Gastroesophageal sphincter (tissue), 4 donors: Measurements from ENCODE around the gene TMPO. TPM values are rescaled to one million over a fixed set of nuclear protein-coding genes. Genes with fewer than 3 reads are reported as not detected.

Experiments
- ATAC-seq: fragments of 150-250 bp; one replicate; pipeline ENCODE4 v1.9.1; 2016; ENCODE audit warnings: mild to moderate bottlenecking, moderate library complexity
- H3K27ac ChIP-seq, 4 donors: fragments of 200-600 bp; sonication (generic) in 3 of 4; 1 replicate in 3 of 4; 2 replicates in 1 of 4; pipeline ENCODE4 v1.5.1; 2016 to 2019
- H3K27me3 ChIP-seq: fragments of 200-600 bp; sonication (generic); one replicate; pipeline ENCODE4 v1.5.1; 2019
- H3K36me3 ChIP-seq, 2 donors: fragments of 200-600 bp; sonication (generic); one replicate each; pipeline ENCODE4 v1.5.1; 2019; ENCODE audit warnings: control low read depth in 1 of 2
- H3K4me1 ChIP-seq, 3 donors: fragments of 200-600 bp; sonication (generic); 1 replicate in 2 of 3; 2 replicates in 1 of 3; pipeline ENCODE4 v1.5.1; 2016 to 2019; ENCODE audit warnings: control low read depth in 2 of 3
- H3K4me3 ChIP-seq, 2 donors: fragments of 200-600 bp; sonication (generic); one replicate each; pipeline ENCODE4 v1.5.1; 2019; ENCODE audit warnings: mild to moderate bottlenecking in 1 of 2, moderate library complexity in 1 of 2
- H3K9me3 ChIP-seq, 3 donors: fragments of 200-600 bp; sonication (generic); one replicate each; pipeline ENCODE4 v1.5.1; 2017 to 2019; ENCODE audit warnings: control low read depth in 2 of 3
- EP300 ChIP-seq: sonication (generic); formaldehyde crosslinking; IDR thresholded peaks from one replicate; pipeline ENCODE4 v1.6.1; 2017; ENCODE audit warnings: antibody characterized with exemption, mild to moderate bottlenecking
- POLR2A ChIP-seq, 2 donors: fragments of 450-650 bp; IDR thresholded peaks; one replicate each; pipeline ENCODE4 v1.6.1; 2017; ENCODE audit warnings: antibody characterized with exemption in 2 of 2, mild to moderate bottlenecking in 2 of 2, moderate library complexity in 1 of 2
- POLR2AphosphoS5 ChIP-seq: sonication (generic); formaldehyde crosslinking; IDR thresholded peaks from one replicate; pipeline ENCODE4 v1.6.1; 2017; ENCODE audit warnings: antibody characterized with exemption
- WGBS, 2 donors: methylation state at CpG; one replicate each; pipeline ENCODE4 v1.1.5; 2018; ENCODE audit warnings: low coverage in 1 of 2; 5-methylcytosine and 5-hydroxymethylcytosine counted together
- total RNA-seq, 4 donors: library from RNA; depleted of rRNA; stranded (reverse); fragments of >200 nt; gene quantifications; one replicate each; pipeline ENCODE4 v1.1.0, GENCODE V29; 2016
- TF ChIP-seq, protein P1 (sequence below), 4 experiments: fragments of 200-600 bp in 2 of 4; fragments of 450-650 bp in 2 of 4; sonication (generic) in 1 of 4; IDR thresholded peaks; one replicate each; pipeline ENCODE4 v1.5.1; 2017 to 2019; ENCODE audit warnings: antibody characterized with exemption in 4 of 4, mild to moderate bottlenecking in 2 of 4, moderate library complexity in 2 of 4

The TMPO gene, protein sequence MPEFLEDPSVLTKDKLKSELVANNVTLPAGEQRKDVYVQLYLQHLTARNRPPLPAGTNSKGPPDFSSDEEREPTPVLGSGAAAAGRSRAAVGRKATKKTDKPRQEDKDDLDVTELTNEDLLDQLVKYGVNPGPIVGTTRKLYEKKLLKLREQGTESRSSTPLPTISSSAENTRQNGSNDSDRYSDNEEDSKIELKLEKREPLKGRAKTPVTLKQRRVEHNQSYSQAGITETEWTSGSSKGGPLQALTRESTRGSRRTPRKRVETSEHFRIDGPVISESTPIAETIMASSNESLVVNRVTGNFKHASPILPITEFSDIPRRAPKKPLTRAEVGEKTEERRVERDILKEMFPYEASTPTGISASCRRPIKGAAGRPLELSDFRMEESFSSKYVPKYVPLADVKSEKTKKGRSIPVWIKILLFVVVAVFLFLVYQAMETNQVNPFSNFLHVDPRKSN
- total RNA-seq: 10 to 100 TPM; 42.3 to 56.7 (median 53.7) TPM

- TF ChIP-seq, protein P1, sequence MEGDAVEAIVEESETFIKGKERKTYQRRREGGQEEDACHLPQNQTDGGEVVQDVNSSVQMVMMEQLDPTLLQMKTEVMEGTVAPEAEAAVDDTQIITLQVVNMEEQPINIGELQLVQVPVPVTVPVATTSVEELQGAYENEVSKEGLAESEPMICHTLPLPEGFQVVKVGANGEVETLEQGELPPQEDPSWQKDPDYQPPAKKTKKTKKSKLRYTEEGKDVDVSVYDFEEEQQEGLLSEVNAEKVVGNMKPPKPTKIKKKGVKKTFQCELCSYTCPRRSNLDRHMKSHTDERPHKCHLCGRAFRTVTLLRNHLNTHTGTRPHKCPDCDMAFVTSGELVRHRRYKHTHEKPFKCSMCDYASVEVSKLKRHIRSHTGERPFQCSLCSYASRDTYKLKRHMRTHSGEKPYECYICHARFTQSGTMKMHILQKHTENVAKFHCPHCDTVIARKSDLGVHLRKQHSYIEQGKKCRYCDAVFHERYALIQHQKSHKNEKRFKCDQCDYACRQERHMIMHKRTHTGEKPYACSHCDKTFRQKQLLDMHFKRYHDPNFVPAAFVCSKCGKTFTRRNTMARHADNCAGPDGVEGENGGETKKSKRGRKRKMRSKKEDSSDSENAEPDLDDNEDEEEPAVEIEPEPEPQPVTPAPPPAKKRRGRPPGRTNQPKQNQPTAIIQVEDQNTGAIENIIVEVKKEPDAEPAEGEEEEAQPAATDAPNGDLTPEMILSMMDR (IDR thresholded peaks at IDR 0.05): peak in 2 of 4 experiments; percentile 12 to 33
- TF ChIP-seq POLR2A (IDR thresholded peaks at IDR 0.05): peak; percentile 80 to 90
- TF ChIP-seq POLR2AphosphoS5: peak; percentile 73
- TF ChIP-seq EP300: no peak
- Histone ChIP-seq H3K36me3 (no peaks in the 10 kb centered on the region), H3K9me3 (no peaks in the 10 kb centered on the region), H3K4me3 (peak within 1 kb of the TSS; percentile 83 to 85), H3K4me1 (peaks cover 0 to 45% (median 15%) of the 10 kb centered on the region in 3 donors), H3K27ac (peak within 1 kb of the TSS; percentile 89 to 98 (median 94)), H3K27me3 (no peaks in the 10 kb centered on the region)
- 0% methylated on average over 6 of the region's 88 CpGs; no CpG with 5 or more reads in 1 of the 2 donors for WGBS, 2 donors
- ATAC-seq: peak; percentile 98
Observed at GRCh38 chr12:98515287-98516110, at the start of gene TMPO. Gene TMPO (plus strand): TSS chr12:98515590. CDS start chr12:98515868, 278 bp downstream.

- Histone ChIP-seq H3K4me3 (no peak overlapping the region), H3K9me3 (no peaks in the 10 kb centered on the region), H3K27me3 (no peaks in the 10 kb centered on the region), H3K36me3 (no peaks in the 10 kb centered on the region), H3K4me1 (no peaks in the 10 kb centered on the region), H3K27ac (no peak overlapping the region)
- WGBS, 2 donors: 96% methylated on average over 2 of the region's 2 CpGs; no CpG with 5 or more reads in 1 of the 2 donors
- TF ChIP-seq, protein P1 (IDR thresholded peaks at IDR 0.05): no peak
- TF ChIP-seq POLR2AphosphoS5: no peak
- TF ChIP-seq EP300: no peak
- no peak for TF ChIP-seq POLR2A (IDR thresholded peaks at IDR 0.05)
- ATAC-seq: no peak
Observed at GRCh38 chr12:98465950-98466602, 49.3 kb upstream of the TMPO start.

DNA sequence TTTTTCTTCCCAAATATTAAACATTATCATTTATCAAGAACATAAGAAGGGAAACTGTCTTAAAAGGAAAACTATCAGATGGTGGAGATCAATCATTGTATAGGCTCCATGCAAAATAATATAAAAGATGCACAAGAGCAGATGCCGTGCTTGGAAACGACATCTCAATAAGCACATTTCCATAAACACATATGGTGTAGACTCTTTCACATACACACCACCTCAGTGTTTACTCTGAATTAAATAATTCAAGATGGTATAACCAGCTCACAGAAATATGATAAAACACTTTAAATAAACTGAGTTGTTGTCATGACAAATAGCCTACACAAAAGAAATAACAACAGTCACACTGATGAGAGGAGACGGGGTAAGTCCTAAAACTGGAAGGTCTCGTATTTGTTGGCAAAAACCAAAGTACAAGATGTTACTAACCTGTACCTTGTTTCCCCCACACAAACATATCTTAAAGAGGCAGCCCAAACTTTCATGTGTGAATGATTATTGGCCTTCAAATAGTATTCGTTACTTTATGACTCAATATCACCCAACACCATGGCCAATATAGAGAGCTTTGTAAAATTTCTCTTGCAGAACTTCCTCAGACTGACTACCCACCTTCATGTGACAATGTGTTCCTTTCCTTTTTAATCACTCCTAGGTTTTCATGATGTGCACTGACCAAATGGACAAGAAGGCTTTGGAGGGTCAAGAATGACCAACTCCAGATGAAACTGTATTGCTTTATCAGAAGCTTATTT, 48.6 kb upstream of the TMPO start:
- no peak for ATAC-seq
- no peaks in the 10 kb centered on the region for H3K36me3 ChIP-seq
- no peaks in the 10 kb centered on the region for H3K9me3 ChIP-seq
- H3K27ac ChIP-seq: no peak overlapping the region
- TF ChIP-seq POLR2AphosphoS5 (no peak), POLR2A (IDR thresholded peaks at IDR 0.05) (no peak), EP300 (no peak)
- TF ChIP-seq, protein P1 (IDR thresholded peaks at IDR 0.05): no peak
- WGBS, 2 donors: 75 to 78% methylated on average over 5 of the region's 5 CpGs
- no peaks in the 10 kb centered on the region for H3K4me1 ChIP-seq
- H3K27me3 ChIP-seq: no peaks in the 10 kb centered on the region
- no peak overlapping the region for H3K4me3 ChIP-seq

DNA sequence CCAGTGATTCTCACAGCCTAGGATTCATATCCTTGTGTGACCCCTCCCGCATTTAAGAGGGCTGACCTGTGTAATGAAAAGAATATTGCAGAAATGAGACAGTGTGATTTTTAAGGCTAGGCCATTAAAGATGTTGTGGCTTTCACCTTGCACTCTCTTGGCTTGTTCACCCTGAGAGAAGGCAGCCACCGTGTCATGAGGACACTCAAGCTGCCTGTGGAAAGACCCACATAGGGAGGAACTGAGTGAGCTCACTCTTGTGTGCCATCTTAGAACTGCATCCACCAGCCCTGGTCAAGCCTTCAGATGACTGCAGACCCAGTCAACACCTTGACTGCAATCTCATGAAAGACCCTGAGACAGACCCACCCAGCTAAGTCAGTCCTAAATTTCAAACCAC, 46.3 kb upstream of the TMPO start:
- H3K27ac ChIP-seq: no peak overlapping the region
- H3K4me3 ChIP-seq: no peak overlapping the region
- H3K27me3 ChIP-seq: no peaks in the 10 kb centered on the region
- H3K9me3 ChIP-seq: no peaks in the 10 kb centered on the region
- WGBS, 2 donors: 100% methylated on average over 1 to 2 of the region's 2 CpGs
- ATAC-seq: no peak
- no peaks in the 10 kb centered on the region for H3K4me1 ChIP-seq
- no peak for TF ChIP-seq POLR2AphosphoS5
- no peak for TF ChIP-seq EP300
- no peak for TF ChIP-seq POLR2A (IDR thresholded peaks at IDR 0.05)
- TF ChIP-seq, protein P1 (IDR thresholded peaks at IDR 0.05): no peak
- no peaks in the 10 kb centered on the region for H3K36me3 ChIP-seq
